GM19463 (cell line): ENCODE measurements around the gene RHBDD1.

Experiments
- ATAC-seq: cut with Tn5 transposase; IDR thresholded peaks from one replicate; pipeline ENCODE4 v1.9.1; 2021; ENCODE audit warnings: mild to moderate bottlenecking, moderate library complexity; ENCODE audit not compliant: unreplicated experiment

RHBDD1 gene, protein sequence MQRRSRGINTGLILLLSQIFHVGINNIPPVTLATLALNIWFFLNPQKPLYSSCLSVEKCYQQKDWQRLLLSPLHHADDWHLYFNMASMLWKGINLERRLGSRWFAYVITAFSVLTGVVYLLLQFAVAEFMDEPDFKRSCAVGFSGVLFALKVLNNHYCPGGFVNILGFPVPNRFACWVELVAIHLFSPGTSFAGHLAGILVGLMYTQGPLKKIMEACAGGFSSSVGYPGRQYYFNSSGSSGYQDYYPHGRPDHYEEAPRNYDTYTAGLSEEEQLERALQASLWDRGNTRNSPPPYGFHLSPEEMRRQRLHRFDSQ

DNA sequence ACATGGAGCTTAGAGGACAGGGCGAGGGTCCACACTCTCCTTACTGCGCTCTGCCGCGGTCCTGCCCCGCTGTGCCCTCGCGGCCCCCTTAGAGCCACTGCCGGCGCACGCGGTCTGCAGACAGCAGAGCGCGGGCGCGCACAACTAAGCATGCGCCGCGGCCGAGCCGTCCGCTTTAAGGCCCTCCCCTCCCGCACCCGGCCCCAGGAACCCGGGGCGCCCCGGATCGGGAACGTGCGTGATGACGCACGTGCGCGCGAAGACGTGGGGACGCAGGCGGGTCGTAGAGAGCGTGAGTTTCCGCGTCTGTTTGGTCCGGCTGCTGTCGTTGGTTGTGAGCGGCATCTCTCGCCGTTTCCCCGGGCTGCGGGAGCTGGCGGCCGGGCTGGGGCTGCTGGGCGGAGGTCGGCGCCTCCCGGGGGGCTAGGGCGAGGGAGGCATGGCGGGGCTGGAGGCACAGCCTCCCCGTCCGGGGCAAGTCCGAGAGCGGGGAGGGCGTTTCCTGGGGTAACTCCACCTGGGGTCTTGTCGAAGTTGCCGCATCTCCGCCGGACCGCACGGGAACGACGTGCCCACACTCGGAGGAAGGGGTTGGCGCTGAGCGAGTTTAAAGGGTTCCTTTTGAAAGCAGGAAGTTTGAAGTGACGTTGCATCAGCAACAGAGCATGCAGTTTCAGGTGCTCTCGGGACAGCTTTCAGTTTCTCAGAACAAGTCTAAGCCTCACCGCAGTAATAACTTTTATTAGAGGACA, at the start of gene RHBDD1:
TSS of gene RHBDD1 (plus strand) at position 259 of the 752 bp plus-strand sequence. CDS start 28,640 bp downstream, outside the sequence.
- peak; percentile 80 for ATAC-seq

DNA sequence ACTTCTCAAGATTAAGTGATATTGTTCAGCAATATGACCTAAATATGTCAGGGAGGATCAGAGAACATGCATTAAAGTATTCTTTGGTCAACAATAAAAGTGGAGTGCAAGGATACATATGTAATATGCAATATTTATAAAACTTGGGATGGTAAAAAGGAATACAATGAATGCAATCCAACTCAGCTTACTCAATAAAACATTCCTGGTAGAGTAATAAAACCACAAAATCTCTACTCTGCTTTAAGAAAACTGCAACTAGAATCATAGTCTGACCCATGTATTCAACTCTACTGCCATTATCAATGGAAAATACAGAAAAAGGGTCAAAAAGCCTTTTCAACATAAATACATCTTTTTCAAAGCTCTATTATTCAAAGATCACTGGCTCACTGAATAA, 47.8 kb upstream of the RHBDD1 start:
- ATAC-seq = no peak

DNA sequence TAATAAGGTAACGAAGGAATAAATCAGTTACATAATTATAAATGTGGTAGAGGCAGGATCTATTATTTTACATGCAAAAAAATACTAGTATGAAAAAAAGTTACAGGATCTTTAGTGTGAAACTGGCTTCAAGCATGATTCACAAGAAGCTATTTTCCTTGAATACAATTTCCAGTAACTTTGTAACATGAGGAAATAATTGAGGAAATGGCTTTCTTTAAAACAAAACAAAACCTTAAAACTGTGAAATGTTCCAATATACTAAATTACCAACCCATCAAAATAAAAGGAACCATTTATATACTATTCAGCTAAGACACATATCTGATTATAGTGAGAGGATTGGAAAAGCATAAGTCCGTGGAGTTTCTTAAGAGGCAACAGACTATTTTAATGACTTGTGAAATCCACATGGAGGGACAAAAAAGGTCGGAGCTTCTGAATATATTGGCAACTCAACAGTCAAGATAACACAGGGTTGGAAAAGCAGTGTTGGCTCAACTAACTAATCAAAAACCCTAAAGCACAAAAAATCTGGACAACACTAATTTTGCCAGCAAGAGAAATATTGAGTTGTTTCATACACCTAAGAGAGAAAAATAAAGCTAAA, 46.9 kb upstream of the RHBDD1 start:
- ATAC-seq = no peak

DNA sequence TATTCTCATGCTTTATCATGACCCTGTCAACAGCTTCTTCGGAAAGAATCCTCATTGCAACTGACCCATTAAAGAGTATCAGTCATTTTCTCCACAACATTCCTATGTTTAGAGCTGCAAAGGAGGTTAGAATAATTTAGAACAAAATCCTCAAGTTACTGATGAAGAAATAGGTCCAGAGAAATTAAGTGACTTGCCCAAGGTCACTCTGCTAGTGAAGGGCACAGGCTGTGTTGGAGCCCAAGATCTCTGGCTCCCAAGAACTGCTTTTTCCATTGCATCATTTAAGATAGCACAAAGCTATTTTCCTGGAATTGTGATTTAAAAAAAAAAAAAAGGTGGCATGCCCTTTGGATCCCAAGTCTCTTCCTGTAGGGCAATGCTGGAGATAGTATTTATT, 45.8 kb upstream of the RHBDD1 start:
- ATAC-seq = no peak

DNA sequence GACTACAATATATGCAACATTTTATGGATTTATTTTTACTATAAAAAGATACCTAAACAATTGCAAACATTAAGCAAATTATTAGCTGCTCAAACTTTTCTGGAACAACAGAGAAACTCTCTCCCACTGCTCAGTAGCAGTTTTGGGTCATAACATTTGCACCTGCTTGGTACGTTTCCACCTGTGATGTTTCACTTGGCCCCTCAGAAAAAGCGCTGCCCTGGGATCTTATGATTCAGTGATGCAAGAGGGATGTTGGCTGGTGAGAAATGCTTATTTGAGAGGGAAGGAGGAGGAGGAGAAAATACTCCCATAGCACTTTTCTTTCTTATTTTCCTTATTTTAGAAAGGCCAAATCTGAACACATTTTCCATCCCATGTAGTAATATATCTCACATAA, 45.4 kb upstream of the RHBDD1 start:
- ATAC-seq = no peak

DNA sequence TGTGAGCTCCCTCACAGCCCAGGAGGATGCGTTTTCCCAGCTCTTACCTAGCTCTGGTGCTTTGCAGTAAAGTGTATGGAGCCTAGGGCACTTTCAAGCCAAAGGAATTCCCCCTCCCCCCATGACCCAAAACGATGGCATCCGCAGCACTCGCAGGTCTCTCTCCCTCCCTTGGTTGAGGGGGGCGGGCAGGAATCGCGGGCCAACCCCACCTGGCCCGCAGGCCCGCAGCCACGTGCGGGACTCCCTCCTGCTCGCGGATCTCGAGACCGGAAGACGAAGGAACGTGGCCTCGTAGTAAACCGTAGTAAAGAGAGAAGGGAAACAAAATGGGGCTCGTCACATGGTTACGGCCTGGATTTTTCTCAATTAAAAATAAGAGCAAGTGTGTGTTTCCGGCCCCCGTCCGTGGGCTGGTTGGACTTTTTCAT, 44.8 kb upstream of the RHBDD1 start:
- peak; percentile 37 for ATAC-seq

DNA sequence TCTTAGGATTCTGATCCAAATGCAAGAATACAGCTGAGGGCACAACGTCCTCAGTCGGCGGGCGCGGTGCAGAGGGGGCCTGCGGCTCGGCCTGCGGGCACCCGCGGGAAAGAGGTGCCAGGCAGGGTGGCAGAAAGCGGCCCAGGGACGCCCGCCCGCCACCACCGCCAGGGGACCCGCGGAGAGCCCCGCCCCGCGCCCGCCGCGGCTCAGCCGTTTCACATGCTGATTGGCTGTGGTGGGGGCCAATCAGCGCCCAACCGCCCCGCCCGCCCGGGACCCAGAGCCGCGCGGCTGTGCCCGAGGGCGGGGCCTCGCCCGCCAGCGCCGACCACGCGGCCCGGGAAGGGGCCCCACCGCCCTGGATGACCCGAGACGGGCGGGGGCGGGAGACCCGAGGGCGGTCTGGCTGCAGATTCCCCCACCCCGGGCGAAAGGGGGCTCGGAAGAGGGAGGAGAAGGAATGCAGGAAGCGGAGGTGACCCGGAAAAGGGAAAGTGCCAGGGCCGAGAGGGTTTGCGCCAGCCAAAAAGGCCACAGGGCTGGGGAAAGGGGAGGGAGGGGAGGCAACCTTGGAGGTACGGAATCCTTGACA, 44.3 kb upstream of the RHBDD1 start:
- ATAC-seq = peak; percentile 99

DNA sequence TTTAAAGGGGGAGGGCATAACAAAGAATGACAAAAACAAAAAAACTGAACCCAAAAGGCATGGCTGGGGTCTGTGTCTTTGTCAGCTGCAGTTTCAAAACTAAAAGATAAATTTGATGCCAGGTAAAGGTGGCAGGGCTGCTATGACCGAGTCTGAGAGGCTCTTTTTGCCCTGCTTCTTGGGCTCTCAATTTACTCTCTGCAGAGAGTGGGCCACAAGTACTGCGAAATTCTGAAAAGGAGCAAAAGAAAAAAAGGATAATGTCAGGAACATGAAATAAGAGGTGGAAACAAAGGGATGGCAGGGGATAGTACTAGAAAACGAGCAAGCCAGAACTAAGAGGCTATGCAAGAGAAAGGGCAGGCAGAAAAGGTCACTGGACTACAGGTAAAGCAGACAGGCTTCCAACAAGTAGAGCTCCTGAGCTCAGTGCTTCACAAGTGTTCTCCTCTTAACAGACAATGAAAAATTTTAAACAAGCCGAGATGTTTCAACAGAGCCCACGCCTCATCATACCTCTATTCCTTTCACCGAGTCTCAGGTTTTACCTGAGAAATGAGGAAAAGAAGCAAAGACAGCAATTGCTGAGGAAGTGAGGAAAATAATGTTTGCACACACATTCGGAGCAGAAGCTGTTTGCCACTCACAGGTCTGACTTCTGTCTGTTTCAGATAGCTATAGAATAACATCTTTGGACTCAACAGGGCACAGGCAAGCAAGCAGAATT, 43.5 kb upstream of the RHBDD1 start:
- ATAC-seq = no peak

DNA sequence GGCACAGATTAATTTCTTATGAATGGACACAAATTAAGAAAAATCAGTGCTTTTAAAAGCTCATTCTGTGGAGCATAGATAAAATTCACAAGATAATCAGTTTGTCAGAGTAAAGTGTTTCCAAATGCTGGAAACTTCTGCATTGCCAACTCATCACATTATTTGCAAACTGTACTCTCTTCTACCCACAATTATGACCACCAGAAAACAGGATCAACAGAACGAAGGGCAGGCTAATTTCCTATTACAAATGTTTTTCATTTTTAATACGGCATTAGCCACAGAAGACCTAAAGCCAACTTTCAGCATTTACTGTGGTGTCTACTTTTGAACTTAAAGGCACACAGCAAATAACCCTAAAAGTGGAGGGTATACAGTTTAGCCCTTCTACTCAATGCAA, 42.2 kb upstream of the RHBDD1 start:
- no peak for ATAC-seq

DNA sequence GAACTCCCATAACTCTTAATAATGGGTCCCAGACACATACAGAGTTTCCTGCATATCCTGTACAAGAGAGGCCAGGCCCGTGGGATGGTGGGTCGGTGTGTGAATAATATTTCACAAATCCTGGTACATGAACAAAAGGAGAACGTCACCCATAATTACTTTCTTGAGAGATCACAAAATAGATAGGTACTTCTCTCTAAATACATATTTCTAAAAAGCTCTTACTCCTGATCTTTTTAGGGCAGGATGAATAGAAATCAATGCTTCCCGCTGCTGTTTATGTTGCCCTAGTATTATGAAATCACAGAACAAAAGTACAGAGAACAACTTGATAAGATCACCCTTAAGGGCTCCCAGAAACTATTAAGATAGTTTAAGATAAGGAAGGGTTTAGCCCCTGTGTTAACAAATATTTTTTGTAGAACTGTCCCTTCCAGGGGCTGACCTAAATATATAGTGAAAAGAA, 41.6 kb upstream of the RHBDD1 start:
- no peak for ATAC-seq

DNA sequence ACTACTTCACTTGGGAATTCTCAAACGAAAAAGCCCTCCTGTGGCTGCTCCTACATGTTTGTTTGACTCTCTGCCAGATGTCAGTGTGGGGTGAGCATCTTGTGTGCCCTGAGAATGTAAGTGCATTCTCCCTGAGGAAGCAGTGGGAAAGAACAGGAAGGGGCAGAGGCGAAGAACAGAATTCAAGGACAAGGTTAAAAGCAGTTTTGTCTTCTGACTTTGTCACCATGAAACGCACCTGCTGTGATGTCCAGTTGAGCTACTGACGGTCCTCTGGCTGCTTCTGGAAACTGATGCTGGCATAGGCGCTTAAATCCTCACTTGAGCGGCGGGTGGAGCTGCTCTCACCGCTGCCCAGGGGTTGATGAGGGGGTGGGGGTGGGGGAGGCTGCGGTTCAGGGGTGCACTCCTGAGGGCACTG, 41.1 kb upstream of the RHBDD1 start:
- no peak for ATAC-seq

DNA sequence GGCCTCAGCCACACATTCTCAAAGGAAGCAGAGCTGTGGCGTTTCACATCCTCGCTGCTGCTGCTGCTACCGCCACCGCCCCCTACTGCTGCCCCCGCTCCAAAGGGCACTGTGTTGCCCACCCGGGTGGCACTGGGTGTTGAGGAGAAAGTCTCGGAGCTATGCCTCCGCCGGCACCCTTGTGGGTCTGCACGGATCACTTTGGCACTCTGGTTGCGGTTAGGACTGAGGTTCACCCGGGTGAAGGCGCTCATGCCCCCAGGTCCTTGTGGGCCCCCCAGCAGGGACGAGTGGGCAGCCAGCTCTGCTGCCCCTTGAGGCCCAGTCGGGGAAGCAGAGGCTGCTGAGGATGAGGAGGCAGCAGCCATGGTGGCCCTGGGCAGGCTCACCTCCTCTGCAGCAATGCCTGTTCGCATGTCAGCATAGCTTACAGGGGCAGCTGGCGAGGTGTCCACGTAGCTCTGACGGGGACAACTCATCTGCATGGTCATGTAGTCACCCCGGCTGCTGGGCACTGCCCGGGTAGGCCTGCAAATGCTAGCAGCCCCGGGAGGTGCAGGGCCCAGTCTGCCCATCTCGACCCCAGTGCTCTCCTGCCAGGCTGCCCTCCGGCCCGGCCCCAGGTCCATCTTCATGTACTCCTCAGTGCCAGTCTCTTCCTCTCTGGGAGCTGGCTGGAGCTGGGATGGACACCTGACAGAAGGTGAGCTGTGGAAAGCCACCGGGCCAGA, 40.4 kb upstream of the RHBDD1 start:
- no peak for ATAC-seq

DNA sequence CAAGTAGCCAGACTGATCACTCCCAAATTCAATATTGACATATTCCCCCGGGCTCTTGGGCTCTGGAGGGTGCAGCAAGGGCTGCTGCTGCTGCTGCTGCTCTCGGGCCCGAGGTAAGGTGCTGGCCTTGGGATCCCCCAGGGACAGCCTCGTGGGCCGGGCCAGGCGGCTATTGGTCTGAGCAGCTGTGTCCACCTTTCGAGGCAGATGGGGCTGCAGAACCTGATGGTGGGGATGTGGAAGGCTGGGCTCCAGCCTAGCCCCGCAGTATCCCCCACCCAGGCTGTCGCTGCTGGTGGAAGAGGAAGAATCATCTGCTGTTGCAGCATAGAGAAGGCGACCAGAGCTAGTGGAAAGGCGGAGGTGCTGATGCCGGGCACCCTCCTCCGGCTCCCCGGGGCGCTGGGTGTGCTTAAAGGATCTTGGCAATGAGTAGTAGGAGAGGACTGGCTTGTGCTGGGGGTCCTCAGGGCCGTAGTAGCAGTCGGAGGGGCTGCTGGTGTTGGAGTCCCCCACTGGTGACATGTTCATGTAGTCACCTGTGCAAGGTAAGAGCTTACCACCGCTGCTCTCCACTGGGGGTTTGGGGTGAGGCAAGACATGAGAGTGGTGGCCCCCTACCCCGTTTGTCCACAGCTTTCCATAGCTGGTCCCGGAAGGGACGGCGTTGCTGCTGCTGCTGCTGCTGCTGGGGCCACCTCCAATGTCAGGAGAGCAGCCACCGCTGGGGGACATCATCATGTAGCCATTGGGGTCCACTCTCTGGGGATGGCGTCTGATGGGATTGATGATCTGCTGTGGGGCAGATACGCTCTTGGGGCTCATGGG, 39.6 kb upstream of the RHBDD1 start:
- ATAC-seq = no peak

DNA sequence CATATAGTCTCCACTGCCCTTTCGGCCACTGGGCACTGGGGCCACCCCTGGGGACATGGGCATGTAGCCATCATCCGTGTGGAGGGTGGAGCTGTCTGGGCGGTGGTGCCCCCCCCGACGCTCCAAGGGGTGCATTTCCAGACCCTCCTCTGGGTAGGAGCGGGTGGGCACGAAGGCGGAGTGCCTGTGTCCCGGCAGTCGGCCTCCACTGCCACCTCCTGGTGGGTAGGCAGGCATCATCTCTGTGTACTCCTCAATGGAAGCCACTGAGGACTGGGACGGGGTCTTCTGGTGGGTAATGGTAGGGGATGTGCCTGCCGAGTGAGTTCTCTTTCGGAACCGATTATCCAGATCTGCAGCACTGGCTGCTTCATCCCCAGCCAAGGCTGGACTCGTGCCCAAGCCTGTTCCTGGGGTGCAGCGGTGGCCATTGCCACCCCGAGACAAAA, 39.0 kb upstream of the RHBDD1 start:
- no peak for ATAC-seq

DNA sequence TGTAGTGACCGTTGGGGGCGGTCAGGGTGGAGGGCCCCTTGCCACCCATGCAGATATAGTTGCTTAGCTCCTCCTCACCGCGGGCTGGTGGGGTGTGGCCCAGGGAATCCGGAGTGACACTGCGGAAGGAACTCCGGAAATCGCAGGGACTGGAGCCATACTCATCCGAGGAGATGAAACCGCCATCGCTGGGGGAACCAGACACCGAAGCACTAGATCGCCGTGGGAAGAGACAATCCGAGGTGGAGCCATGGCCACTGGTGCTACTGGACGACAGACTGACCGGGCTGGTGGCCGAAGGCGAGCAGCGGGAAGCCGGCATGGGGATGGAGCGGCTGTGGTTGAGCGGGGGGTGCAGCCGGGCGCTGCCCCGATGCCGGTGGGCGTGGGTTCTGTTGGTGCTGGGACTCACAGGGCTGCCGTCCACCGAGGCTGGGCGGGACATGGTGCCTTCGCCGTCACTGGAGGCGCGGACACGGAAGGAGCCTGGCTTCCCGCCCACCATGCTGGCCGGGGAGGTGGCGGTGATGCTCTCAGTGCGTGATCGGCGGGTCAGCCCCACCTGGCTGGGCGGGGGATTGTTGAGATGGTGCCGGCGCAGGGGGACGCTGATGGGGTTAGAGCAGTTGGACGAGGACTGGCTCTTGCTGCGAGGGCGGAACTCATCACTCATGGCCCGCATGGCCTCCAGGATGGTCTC, 38.4 kb upstream of the RHBDD1 start:
- ATAC-seq = no peak

DNA sequence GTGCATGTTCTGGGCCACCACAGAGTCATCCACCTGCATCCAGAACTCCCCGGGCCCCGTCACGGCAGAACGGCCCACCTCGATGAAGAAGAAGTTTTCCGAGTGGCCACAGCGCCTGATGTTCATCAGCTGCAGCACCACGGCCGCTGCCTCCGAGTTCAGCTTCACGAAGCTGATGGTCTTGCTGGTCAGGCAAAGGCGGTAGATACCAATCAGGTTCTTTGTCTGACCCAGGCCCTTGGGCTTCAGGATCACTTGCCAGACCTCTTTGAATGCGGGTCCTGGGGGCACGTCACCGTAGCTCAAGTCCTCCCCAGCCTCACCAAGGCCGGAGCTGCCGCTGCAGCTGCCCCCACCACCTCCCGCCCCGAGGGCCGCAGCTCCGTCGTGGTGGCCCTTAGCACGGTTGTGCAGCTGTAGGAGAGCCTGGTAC, 37.8 kb upstream of the RHBDD1 start:
- ATAC-seq = no peak

DNA sequence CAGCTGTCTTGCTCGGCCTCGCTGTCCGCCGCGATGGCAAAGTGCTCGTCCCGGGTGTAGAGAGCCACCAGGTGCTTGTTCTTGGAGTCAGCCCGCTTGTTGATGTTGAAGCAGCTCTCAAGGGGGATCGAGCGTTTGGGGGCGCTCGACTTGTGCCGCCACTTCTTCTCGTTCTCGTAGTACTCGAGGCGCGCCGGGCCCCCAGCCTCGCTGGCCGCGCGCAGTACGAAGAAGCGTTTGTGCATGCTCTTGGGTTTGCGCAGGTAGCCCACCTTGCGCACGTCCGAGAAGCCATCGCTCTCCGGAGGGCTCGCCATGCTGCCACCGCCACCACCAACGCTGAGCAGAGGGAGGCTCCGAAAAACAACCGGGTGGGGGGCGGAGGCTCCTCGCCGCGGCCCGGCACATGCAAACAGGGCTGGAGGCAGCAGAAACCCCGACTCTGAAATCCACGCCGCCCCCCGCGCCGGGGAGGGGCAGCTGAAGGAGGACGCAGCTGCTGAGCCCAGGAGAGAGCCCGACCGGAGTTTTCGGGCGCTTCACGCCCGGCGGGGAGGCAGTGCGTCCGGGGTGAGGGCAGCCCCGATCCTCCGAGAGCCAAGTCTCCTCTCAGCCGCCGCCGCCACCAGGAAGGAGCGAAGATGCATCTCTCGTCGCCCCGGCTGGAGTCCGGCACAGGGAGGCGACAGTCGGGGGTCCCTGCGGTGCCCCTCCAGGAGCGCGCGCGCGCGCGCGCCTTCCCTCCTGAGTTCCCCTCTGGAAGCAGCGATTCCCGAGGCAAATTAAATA, 37.2 kb upstream of the RHBDD1 start:
- ATAC-seq = peak; percentile 13
